Femur (tissue), 1 donor: ENCODE data around the gene SHISA9.

Source experiments
- DNase-seq: peaks from one replicate; pipeline ENCODE4 v3.0.0-alpha.2; 2017

SHISA9 gene

DNA sequence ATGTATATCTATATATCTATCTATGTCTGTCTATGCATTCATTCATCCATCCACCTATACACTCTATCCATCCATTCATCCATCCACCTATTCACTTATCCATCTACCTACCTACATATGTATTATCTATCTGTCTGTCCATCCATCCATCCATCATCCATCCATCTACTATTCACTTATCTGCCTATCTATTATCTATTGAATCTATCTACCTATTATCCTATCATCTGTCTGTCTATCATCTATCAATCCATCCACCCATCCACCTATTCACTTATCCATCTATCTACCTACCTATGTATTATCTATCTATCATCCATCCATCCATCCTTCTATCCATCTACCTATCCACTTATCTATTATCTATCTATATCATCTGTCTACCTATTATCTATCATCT is 302.3 kb downstream of the SHISA9 start:
- no peak for DNase-seq

DNA sequence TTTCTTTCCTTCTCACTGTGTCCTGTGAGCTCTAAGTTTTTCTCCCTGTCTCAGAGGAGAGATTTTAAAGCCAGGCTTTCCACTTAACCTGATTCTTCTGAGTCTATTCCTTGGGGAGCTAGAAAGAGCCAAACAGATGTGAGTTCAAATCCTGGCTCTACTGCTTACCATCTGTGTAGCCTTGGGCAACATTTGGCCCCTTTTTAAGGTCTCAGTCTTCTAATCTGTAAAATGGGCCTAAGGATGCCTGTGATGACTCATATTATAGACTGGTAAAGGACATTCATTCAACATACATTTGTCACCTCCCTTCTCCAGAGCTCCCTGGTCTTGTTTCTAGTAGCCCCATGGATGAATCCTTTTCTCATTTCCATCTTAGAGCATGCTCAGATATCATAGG is 304.0 kb downstream of the SHISA9 start:
- no peak for DNase-seq

DNA sequence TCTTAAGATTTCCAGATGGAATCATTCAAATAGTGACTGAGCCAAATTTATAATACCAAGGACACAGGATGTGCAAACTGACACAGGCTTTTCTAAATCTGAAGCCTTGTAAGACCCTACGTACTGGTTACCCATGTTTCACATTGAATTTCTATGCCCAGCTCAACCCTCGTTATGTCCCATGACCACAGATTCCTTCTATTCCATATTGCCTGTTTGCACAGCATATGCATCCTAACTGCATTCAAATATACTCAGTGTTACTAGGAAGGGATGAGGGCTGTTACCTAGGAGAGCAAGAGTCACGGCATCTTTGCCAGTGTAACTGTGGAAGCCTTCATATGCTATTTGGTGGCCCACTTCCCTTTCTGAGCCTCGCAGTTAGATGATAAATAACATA is 305.2 kb downstream of the SHISA9 start:
- DNase-seq: no peak

DNA sequence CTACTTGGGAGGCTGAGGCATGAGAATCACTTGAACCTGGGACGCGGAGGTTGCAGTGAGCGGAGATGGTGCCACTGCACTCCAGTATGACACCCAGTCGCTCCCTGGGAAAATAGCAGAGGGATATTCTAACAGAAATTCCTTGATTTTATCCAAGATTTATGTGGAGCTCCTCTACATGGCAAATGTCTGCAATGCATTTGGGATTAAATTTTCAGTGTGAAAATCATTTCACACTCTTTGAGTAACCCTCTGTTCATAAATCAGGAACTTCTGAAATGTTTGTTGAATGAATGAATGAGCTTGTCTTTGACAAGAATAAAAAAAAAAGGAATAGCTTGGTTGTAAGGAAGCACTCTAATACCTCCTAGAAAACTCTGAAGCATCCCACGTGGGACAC is 305.8 kb downstream of the SHISA9 start:
- DNase-seq: no peak

DNA sequence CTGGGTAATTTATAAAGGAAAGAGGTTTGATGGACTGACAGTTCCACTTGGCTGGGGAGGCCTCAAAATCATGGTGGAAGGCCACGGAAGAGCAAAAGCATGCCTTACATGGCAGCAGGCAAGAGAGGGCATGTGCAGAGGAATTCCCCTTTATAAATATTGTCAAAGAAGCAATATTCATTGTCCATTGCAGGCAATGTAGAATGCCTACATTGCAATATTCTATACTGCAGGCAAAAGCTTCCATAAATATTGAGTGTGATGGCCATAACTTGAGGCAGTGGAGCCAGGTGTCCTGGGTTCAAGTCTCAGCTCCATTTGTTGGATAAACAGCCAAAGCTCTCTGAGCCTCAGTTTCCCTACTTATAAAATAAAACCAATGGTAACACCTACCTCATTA is 322.3 kb downstream of the SHISA9 start:
- DNase-seq: no peak

DNA sequence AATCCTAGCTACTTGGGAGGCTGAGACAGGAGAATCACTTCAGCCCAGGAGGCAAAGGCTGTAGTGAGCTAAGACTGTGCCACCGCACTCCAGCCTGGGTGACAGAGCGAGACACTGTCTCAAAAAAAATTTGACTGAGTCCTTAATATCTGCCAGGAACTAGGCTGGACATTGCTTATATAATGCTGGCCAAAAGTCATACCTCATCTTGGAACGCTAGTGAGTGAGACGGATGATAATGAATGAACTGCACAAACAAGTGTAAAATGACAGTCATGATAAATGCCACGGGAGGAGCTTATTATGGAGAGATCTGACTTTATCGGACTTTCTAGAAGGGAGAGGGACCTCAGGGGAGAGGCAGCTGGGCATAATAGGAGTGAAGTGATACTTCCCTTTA is 327.6 kb downstream of the SHISA9 start:
- DNase-seq: no peak

DNA sequence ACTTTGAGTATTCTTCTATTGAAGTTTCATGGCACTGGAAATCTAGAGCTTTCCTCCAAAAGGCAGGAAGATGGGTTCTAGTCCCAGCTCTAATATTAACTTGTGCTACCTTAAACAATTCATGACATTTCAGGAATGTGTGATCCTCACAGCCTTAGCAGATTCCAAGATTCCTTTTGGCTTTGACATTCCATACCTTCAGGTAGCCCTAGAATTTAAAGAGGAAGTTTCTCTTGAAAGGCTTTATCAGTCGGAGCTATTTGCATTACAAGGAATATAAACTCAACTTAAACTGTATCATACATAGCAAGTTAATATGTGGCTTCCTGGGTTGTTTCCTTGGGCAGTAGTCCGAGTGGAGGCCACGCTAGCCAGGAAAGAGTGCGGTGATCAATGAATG is 330.0 kb downstream of the SHISA9 start:
- no peak for DNase-seq

DNA sequence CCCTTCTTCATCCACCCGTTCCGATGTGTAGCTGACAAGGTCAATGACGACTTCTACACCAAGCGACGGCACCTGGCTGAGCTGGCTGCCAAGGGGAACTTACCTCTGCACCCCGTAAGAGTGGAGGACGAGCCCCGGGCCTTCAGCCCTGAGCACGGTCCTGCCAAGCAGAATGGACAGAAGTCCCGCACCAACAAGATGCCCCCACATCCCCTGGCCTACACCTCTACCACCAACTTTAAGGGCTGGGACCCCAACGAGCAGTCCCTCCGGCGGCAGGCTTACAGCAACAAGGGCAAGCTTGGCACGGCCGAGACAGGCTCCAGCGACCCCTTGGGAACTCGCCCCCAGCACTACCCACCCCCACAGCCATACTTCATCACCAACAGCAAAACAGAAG is 333.6 kb downstream of the SHISA9 start:
- no peak for DNase-seq

DNA sequence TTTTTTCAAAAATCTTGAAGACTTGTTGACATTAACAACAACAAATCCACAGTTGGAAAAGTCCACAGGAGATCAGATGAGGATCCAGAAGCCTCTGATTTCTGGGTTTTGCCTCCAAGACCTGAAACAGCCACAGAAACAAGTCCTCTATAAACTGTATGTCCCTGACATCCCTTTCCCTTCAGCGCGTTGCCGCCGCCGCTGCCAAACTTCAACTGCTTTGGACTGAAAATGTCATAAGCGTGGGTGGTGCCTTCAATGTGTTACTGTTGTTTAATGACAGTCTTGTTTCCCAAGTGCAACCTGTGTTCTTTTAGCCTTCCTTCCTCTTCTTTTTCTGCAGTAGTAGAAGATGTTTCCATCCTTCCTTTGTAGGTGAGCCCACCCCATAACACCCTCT is 334.9 kb downstream of the SHISA9 start:
- no peak for DNase-seq

DNA sequence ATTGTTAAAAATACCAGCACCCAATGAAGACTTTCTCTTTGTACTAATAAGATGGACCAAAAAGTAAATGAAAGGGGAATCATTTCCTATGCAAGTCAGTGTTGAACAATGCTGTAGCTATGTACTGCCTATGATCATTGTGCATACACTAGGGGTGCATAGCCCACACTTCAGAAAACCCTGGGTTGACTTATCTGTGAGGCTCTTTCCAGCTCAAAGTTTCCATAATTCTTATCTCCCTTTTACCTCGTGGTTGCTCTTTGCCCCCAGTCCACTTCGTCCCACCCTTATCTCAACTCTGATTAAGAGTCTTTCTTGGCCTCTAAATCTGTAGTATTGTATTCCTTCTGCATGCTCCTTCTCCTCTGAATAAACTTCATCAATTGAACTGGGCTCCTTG is 336.8 kb downstream of the SHISA9 start:
- no peak for DNase-seq

DNA sequence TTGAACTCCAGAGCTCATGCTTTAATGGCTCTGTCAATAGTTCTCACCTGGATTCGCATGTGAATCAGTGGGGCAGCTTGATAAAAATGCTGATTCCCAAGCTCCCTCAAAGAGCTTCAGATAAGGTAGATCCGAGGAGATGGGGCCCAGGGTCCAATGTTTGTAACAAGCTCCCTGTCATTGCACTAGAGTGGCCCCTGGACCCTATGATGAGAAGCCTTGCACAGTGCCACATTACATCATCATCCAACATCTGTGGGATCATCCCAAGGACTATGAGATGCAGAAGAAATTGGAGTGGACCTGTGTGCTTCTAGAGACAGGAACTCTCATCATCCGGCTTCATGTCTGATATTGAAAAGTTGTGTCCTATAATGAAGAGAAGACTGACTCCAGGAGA is 340.8 kb downstream of the SHISA9 start:
- no peak for DNase-seq

DNA sequence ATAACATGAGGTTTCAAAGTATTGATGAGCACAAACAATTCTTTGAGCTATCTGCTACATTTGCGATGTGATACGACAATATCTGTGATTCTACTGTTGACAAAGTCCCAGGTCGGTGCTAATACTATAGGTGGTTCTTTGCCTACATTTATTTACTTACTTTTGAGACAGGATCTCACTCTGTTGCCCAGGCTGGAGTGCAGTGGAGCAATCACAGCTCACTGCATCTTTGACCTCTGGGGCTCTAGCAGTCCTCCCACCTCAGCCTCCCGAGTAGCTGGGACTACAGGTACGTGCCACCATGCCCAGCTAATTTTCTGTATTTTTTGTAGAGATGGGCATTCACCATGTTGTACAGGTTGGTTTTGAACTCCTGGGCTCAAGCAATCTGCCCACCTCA is 343.4 kb downstream of the SHISA9 start:
- DNase-seq: no peak

DNA sequence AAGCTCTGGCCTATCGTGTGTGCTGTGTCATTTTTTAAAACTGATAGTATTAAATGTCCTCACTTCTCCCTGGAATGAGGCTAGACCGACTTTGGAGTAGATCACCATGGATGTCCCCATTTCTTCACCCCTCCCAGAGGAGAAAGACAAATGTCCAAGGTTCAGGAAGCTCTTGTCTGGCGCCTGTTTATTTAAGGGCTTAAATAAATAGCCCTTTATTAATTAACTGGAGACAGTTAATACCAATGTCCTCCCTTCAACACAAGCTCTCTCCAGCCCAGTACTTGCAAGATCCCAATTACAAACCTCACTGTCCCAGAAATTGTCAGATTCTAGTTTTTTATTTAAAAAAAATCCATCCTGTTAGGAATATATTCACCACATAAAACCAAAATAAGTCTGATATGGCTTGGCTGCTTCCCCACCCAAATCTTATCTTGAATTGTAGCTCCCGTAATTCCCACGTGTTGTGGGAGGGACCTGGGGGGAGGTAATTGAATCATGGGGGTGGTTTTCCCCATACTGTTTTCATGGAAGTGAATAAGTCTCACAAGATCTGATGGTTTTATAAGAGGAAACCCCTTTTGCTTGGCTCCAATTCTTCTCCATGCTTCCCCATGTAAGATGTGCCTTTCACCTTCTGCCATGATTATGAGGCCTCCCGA is 344.4 kb downstream of the SHISA9 start:
- DNase-seq: no peak

DNA sequence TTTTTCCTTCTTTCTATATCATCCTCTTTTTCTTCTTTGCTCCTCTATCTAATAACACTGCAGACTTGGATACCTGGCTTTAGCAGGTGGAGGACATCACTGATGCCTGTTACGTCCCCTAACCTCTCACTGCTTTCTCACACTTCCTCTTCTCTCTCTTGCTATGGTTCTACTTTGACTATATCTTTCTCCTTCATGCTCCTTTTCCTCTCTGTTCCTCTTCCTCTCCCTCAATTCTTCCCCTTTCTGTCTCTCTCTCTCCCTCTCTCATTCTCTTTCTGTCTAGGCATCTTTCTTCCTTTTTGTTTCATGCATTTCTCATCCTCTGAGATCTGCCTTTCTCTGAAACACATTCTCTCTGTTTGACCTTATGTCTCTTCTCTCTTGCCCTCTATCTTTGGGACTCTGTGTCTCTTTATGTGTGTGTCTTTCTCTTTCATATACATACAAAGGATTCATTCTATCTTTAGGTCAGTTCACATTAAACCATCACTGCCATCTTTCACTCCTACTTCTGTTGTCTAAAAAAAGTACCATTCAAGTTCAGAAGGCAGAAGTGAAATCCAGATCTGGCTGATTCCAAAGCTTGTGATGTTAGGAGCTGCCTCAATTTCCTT is 353.7 kb downstream of the SHISA9 start:
- no peak for DNase-seq

DNA sequence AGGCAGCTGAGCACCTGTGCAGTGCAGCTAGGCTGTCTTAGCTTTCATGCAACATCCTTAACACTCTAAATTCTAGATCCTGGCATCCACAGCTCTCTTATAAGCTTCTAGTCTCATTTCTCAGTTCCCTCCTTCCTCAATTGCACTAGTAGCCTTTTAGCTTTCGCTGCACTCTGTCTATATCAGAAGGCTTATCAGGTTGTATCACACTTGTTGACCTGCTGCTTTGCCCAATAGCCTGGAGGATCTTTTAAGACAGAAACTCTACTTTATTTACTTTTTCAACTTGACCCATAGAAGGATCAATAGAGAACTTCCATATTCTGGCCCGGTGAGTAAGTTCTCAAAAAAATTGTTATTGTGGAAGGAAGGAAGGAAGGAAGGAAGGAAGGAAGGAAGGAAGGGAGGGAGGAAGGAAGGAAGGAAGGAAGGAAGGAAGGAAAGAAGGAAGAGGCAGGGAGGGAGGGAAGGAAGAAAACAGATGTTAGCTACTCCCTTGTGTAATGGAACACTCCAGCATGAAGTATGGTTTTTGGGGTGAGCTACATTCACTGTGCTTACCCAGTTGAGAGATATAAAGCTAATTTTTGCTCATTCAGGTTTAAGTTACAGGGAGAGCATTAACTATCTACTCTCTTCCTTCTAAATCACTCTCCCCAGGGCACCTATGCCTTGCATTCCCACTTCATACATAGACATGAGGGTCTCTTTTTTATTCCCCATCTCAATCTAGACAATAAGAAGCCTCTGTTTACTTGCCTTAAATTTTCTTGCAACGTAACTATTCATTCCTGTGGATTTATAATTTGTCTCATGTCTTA is 361.1 kb downstream of the SHISA9 start:
- no peak for DNase-seq

DNA sequence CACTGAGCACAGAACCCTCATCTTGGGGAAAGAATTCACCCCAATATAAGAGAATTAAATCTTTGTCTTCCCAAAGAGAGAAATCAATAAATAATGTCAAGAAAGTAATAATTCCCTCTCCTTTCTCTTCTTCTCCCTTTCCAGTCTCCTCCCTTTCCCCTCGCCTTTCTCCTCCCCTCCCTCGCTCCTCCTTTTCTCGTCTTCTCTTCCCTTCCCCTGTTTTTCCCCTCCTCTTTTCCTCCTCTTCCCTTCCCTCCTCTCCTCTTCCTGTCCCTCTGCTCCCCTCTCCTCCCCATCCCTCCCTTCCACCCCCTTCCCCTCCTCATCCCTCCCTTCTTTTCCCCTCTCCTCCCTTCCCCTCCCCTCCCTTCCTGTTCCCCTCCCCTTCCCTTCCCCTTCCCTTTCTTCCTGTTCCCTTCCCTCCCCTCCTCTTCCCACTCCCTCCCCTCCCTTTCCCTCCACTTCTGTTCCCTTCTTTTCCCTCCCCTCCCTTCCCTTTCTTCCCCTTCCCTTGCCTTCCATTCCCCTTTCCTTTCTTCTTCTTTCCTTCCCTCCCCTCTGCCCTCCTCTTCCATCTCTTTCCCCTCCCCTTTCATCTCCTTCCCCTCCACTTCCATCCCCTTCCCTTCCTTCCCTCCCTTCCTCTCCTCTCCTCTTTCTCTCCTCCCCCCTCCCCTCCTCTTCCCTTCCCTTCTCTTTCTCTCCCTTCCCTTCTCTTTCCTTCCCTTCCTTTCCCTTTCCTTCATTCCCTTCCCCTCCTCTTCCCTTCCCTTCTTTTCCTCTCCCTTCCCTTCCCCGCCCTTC is 363.6 kb downstream of the SHISA9 start:
- DNase-seq: no peak

DNA sequence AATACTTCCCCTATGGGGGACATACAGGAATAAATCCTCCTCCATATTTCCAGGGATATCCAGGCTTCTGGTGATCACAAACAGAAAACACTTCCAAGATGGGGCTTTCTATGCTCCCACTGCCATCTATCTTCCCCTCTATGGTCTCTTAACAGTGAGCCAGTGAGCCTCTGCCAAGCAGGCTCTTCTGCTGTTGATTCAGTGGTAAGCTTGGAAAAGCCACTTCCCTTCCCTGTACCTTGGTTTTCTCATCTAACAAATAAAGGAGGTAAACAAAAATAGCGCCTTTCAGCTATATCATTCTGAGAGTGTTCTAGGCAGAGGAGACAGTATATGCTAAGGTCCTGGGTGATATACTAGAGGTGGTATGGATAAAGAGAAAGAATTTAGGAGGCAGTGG is 368.0 kb downstream of the SHISA9 start:
- DNase-seq: no peak

DNA sequence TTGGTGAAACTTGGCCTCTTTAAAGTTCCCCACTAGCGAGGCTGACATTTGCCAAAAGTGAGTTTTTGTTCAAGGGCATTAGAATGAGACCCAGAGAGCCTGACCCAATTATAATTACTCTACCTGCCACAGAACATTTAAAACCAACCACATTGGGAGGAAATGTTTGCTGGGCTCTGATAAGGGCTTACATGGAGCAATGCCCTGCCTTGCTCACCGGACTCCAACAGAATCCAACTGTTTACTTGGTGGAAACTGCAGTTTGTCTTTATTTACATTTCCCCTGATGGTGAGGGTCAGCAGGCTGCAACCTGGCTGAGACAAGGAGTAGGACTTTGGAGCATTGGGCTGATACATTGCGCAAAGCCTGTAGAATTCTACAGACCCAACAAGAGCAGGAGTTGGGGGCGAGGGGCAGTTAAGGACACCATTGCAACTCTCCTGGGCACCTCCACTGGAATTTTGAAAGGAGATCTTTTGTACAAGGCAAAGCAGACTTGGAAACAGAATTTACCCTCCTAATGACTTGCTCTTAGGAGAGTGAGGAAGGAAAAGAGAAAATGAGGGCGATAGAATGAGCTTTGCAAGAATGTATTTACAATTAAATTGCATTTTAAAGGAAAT is 368.6 kb downstream of the SHISA9 start:
- DNase-seq: no peak

DNA sequence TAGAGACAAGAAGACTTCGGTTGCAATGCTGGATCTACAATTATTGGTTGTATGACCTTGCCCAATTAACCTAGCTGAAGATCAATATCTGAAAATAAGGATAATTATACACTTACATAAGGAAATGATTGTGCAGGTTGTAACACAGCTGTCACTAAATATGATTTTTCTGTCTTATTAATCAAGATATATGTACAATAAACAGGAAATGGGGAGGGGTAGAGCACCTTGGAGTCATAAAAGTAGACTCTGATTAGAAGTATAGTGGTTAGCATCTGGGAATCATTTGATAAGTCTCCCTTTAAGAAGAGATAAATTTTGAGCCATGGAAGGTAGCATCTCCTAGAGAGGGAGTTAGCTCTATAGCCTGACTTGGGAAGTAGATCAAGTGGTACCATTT is 369.2 kb downstream of the SHISA9 start:
- DNase-seq: no peak

DNA sequence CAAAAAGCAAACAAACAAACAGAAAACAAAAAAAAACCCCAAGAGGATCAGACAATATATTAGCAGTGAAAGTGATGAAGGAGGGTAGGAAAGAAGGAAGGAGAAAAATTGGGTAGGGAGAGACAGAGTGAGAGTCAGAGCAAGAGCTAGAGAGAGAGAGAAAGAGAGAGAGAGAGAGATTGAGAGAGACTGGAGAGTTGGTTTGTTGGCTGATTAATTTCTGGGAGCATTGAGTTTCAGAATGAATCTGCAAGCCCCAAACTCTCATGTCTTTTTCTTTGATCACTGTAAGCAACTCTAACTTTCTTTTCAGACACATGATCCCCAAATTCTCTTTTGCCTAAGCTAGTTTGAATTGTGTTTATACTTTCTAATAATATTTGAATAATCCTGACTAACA is 388.1 kb downstream of the SHISA9 start:
- no peak for DNase-seq
